ENCODE data around the gene MANSC4.
A peak's percentile ranks its signal among the peaks of the same experiment; 100 is the strongest.

MANSC4 gene

DNA sequence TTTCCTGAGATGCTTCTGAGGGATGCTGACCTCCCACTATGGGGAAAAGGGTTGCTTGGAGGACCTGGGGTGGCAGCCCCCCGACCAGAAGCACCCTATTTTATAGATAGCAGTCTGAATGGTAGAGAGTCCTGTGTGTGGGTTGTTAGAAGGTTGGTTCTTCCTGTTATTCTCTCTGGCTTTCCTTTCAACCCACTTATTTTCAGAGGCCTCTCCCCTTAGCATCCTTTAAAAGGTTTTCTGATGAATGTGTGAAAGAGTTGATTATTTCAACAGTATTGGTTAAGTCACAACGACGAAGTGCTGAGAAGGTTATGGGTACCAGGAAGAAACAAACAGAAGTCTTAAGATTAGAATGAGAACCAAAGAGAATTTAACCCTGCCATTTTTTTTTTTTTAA, 20.8 kb upstream of the MANSC4 start:
- DNase-seq (ENCODE audit: low read depth in 2 of 2): no peak

DNA sequence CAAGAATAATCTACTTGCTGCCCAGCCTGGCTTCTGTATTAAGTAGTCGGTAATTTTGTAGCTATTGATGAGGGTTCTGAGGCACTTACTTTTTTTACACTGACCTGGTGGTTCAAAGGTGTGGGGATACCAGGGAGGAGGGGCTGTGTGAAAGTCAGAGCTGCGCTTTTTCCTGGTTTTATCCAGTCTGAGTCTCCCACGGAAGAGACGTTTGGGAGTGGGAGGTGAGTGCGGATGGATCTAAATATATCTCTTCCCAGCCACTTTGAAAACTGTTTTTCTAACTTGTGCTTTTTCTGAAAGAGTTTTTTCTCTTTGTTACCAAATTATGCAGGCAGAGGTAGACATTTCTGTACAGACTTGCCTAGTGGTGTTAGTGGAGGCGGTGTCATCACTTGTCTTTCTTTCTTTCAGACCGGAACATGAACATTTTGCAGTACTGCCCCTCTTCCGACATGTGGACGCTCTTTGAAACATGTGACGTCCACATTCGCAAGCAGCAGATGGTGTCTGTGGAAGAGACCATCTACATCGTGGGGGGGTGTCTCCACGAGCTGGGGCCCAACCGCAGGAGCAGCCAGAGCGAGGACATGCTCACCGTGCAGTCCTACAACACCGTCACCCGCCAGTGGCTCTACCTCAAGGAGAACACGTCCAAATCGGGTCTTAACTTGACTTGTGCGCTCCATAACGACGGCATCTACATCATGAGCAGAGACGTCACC, 17.4 kb upstream of the MANSC4 start:
- no peak for DNase-seq (ENCODE audit: low read depth in 2 of 2)

DNA sequence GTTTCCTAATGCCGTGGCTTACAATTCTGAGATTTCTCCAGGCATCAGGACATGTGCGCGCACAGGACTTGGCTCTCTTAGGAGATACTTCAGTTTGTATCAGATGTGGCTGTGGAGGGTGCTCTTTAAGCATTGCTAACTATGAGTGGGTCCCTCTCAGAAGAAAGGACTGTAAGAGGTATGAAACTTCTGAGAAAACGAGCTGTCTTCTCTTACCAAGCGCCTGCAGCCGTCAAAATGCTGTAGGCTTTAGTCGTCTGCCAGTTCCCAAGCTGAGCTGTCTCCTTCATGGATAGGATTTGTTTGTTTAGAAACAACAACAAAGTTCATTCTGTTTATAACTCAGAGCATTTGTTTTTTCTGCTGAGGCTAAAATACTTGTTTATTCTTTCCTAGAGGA, 16.1 kb upstream of the MANSC4 start:
- DNase-seq (ENCODE audit: low read depth in 2 of 2): no peak

DNA sequence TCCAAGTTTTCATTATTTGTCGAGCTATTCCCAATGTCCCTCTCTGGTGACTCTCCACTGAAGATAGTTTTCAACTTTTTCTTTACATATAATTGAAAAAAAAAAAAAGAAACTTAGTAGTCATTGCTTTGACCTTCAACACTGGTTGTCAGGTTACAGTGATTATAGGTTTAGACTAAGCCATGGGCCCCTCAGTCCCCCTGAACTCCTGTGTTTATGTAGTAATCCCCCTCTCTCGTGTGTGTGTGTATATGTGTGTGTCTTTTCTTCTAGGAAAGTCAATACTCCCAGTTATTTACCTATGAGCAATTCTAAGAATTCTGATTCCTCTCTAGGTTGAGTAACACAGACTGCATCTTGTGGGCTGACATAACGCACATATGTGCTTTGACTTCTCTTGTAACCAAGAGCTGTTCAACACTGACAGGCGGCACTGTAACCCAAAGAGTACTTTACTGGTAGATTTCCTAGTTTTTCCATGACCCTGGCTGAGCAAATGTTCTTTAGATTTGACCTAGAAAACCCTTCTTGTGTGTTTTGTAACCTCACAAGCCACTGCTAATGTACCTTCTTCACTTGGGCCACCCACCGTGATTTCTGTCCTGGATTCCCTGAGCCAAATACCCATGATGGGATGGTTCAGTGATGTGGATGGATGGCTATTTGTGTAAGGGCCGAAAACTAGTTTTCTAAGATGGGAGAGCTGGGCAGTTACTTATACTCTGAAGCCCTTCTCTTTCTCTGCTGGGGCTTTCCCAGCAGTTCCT, 15.0 kb upstream of the MANSC4 start:
- no peak for DNase-seq (ENCODE audit: low read depth in 2 of 2)

DNA sequence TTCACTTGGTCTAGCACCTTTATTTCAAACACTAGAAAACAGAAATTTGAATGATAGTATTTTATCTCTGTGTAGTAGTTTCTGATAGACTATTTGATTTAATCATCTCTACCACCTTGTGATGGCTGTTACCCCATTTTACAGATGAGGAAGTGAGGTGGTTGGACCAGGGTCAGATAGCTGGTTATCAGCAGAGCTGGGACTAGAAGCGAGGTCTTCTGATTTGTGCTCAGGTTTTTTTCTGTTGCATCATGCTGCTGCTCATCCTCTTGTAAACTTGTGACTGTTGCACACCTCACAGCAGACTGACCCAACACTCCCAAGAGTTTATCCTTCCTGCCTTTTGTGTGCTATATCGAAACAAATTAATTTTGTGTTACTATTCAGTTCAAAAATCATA, 10.1 kb upstream of the MANSC4 start:
- no peak for DNase-seq (ENCODE audit: low read depth in 2 of 2)

DNA sequence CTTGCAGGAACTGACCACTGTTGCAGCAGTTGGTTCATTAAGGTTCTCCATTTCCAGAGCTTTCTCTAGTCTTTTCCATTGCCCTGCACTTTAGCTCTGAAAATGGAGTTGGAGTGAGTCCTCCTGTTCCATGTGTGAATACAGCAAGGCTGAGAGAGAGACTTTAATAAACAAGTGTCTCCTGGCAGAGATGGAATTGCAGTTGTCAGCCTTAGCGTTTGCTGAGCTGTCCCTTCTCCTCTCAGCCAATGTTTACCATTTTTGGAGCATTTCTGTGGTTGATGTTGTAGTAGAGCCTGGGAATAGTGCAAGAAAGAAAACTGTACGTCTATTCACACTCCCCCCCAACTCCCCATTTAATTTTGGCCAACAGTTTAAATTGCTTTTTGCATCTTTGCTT, 7.5 kb upstream of the MANSC4 start:
- DNase-seq (ENCODE audit: low read depth in 2 of 2): no peak

DNA sequence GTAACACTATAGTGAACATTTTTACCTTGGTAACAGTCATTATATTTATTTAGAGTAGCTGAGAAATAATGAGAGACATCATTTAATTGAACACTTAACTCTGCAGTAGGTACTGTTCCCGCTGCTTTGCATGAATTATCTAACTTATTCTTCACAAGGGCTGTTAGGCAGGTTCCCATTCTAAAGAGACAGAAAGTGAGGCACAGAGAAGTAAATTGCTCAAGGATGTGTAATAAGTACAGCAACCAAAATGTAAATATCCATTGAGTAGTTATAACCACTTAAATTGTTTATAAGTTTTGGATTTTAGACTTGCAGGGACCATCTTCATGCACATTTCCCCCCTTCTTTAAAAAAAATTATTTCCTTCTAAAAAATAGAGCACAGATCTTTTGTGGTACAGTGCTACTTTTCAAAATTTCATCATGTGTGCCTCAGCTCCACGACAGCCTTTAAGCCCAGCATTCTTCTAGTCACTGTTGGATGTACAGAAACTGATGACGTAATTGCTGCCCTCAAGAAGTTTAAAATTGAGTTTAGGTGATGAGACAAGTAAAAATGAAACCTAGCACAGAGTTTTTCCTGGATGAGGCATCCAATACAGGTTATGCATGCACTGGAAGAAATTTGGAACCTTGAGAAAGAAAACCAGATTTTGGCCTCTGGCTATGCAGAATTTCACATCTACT, 6.0 kb upstream of the MANSC4 start:
- DNase-seq (ENCODE audit: low read depth in 2 of 2): no peak

DNA sequence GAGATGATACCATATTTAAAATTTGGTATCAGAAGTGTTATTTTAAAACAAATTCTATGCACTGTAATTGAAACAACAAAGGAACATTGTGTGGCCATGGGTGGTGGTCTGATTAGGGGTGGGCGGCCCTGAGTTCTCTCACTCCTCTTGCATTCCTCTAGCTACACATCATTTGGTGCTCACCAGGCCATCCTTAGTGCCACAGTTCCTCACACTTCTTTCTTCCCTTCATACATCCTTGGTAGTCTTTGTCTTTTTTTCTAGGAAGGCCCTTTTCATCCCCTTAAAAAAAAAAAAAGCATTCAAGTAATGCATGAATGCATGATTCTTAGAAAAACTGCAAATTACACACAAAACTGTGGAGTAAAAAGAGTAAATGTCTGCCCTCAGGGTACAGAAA, 2.4 kb upstream of the MANSC4 start:
- no peak for DNase-seq (ENCODE audit: low read depth in 2 of 2)

DNA sequence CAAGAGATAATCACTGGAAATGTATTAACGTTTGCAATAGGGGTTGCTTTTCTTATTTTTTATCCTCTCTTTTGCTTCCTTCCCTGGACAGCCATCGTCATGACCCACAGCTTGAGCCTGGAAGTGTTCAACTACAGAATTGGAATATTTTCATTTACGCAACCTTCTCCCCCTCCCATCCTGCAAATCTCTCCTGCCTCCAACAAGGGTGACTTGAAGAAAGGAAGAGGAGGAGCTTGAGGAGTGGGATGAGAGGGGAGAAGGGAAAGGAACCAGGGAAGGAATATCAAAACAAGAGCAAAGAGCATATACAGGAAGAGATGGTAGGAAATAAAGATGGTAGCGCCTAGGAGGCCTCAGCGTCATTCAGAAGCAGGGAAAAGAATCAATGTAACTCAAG, 1.6 kb upstream of the MANSC4 start:
- no peak for DNase-seq (ENCODE audit: low read depth in 2 of 2)

DNA sequence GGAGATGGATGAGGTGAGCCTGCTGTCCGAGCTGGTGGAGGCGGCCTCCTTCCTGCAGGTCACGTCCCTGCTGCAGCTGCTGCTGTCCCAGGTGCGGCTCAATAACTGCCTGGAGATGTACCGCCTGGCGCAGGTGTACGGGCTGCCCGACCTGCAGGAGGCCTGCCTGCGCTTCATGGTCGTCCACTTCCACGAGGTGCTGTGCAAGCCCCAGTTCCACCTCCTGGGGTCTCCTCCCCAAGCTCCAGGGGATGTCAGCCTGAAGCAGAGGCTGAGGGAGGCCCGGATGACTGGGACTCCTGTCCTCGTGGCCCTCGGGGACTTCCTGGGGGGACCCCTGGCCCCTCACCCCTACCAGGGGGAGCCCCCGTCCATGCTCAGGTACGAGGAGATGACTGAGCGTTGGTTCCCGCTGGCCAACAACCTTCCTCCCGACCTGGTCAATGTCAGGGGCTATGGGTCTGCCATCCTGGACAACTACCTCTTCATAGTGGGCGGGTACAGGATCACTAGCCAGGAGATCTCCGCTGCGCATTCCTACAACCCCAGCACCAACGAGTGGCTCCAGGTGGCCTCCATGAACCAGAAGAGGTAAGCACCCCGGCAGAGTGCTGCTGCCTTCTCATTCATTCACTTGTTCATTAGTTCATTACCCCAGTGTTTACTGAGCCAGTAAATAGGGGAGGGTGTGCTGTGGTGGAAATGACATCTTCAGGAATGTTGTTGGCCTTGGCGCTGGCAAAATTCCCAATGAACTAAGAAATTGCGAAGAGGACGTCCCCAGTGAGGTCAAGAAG, 774 bp upstream of the MANSC4 start:
- peak in 1 of 2 donors; percentile 12 for DNase-seq (ENCODE audit: low read depth in 2 of 2)

DNA sequence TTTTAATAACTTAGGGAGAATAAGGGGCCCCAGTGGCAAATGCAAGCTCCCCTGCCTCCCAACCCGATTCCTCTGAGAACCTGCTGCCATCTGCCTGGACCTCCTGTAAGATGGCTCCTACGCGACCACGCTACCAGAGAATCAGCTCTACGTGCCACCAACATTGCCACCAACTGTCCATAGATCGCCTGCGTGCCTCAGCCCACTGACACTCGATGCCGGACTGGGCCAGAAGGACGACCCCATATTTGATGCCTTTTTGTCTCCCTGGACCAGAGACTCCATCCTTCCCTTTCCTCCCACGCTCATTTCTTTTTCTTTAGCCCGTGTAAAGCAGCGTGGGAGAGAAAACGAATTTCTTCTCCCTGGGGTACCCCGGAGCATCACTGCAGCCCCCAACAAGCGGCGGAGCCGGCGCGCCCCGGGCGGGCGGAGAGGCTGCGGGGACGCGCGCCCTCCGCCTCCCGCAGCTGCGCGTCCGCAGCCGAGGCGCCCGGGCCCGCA, 568 bp downstream of the MANSC4 start:
- no peak for DNase-seq (ENCODE audit: low read depth in 2 of 2)

DNA sequence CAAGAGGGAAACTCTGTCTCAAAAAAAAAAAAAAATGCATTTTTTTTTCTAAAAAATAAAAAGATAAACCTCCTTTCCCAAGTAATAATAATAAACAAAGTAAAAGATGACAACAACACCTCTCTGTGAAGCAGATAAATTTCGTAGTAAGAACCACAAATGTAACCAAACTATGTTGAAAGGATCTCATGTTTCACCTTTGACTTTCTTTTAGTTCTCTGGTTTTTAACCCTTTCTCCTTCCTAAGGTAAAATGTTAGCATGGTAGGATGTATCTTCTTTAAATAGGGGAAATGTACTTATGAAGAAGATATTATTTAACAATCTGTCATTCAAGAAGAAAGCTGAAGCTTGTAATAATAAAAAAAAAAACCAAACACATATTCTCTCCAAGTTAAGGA, 1.8 kb downstream of the MANSC4 start:
- DNase-seq (ENCODE audit: low read depth in 2 of 2): no peak

DNA sequence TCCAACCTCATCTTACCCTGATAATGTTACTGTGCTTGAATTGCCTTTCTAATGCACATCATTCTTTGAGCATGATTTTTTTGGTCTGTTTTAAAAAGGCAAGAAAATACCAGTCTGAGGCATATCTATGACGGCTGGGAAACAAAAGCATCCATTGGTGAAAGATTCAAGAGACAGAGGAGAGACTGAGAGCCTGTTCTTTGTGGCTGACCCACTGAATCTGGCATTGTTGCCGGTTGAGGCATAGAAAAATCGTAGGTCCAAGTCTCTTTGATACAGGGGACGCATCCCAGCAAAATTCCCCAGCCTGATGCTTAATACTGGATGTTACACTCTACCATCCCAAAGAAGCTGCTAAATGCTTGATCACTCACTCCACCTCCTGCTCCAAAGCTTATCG, 2.9 kb downstream of the MANSC4 start:
- no peak for DNase-seq (ENCODE audit: low read depth in 2 of 2)

DNA sequence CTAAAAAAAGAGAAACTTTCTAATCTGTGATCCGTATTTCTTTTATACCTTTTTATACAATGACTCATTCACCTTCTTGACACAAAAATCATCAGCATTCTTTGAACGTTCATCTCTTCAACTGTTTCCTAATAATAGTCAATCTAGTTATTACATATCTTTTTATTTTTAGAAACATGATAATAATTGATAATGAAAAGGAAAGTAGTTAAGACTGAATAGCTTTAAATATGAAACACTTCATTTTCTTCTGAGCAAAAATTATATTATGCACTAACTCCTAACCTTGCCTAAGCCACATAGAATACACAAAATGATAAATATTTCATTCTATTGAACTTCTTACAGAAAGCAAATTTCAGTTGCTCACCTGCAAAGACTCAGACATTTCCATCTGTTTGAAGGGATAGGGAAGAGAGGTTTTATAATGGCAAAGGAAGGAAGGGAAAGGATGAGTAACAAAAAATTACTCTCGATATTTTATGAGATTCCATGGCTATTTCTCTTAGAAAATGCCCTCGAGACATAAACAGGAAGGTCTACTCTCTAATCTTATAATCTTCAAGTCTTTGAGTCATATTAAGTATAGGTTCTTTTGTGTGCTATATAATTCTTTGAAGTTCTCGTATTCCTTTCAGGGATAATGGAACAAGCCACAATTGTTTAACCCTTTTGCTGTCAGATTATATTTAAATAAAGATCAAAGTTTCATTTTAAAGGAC, 7.5 kb downstream of the MANSC4 start:
- DNase-seq (ENCODE audit: low read depth in 2 of 2): no peak

DNA sequence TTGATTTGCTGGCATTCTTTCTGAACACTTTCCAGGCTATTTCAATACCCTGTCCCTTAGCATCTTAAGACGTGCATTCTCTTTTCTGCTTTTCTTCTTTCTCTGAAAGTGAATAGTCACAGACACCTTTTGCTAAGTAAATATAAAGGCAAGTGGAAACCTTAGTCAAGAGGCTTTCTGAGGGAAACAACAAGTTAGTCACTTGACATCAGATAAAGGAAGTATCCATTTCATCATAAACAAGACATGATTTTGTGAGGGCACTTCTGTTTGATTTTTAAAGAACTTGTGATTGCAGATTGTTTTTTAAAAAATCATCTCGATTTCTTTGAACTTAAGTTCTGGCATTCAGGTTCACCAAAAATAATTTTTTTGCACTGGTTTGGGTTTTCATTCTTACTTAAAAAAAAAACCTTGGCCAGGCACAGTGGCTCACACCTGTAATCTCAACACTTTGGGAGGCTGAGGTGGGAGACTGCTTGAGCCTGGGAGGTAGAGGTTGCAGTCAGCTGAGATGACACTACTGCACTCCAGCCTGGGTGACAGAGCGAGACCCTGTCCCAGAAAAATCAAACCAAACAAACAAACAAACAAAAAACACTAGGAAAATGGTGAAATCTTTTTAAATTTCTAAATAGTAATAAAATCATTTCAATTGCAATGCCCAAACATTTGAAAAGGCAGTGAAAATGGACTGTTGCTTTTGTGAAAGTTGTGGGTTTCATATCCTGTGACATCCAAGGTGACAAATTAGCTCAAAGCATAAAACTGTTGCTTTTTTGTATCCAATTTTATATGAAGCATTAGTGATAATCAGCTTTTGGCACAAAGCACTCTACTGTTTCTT, 8.3 kb downstream of the MANSC4 start:
- DNase-seq (ENCODE audit: low read depth in 2 of 2): no peak

DNA sequence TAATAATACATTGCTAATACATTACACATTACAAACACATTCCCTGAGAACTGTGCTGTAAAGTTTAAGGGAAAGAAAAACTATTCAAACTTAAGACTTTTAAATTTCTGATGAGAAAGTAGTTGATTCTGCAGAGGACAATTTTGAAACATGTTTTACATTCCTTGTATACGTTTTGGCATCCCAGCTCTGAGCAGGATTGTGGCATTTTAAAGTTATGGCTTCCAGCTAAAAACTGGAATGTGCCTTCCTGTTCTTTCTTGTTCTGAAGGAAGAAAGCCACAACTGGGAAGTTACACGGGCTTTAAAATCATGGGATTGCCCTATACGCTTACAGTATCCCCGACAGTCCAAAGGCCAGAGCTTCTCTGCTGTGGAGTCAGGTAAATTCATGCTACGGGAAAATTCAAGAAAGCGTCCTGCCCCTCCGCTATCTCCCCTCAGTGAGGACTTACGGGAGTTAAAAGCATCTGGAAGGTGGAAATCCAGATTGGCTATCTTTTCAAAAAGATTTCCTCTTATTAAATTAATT, 10.8 kb downstream of the MANSC4 start:
- no peak for DNase-seq (ENCODE audit: low read depth in 2 of 2)

DNA sequence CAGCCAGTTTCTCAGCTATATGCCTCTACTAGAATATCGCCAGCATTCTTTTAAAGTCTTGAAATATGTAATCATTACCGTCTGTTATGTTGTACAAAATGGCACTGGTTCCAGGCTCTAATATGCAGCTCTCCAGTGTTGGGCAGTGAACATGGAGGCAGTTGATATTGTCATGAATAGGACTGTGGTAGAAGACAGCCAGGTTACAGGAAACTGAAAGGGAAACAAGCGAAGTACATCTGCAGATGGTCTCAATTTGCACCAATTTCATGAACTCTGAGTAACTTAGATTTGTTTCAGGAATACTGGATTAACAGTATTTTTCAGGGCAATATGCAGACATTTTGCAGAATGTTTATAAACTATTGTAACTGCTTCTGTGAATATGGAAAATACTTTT, 13.4 kb downstream of the MANSC4 start:
- no peak for DNase-seq (ENCODE audit: low read depth in 2 of 2)

DNA sequence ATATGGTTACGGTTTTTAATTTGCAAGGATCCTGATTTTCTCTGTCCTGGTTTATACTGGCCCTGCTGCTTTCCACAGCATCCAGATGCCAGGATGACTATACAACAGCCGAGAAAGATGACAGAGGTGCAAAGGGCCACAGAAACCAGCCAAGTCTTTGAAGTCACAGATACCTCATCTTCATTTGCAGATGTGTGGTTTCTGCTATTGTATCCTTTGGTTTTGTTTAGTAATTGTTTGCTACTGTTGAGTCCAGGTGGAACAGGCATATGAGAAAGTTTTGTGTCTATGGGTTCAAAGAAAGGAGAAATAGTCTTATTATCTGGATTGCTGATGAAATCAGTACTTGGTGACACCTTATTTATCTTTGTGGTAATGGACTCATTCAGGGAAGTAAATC, 17.3 kb downstream of the MANSC4 start:
- DNase-seq (ENCODE audit: low read depth in 2 of 2): no peak

DNA sequence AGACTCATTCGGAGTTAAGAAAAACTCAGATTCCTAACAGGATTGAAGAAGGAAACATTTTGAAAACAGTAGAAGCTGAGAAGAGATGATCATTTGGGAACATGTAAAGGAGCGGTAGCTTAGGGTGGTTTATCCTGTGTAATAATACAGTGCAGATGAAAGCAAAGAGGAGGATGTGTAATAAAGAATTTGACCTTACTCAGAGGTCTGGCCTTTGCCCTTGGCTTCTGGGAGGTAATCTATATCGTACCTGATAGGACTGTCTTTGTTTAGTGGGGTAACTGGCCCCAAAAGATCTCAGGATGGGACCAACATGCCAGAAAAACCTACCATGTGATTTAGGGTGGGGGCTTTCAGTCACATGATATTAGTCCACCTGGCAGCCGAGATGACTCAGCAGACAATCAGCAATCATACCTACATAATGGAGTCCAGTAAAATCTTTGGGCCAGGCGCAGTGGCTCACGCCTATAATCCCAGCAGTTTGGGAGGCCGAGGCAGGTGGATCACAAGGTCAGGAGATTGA, 23.3 kb downstream of the MANSC4 start:
- DNase-seq (ENCODE audit: low read depth in 2 of 2): no peak

DNA sequence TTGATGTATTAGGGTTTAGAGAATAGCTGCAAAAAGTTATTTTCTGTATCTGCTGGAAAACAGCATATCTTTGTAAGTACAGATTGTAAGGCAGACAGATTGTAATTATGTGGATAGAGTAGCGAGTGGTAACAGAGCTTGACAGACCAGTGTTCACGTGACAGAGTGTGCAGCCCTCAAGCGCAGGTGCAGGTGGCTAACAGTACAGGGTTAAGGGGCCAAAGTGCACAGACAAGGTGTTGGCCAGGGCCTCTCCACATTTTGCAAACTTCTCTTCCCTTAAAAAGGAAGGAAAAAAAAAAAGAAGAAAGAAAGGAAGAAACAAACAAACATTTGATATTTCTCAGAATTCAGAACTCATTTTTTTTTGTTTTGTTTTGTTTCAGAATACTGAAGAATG, 25.2 kb downstream of the MANSC4 start:
- no peak for DNase-seq (ENCODE audit: low read depth in 2 of 2)

Measured in stimulated activated CD8-positive, alpha-beta memory T cell treated with anti-CD3 and anti-CD28 coated beads, Interleukin-7, amount 100 ng/mL, for 4 hours (primary cell).